Stimulated activated CD4-positive, alpha-beta T cell treated with anti-CD3 and anti-CD28 coated beads, TNF-alpha, amount 100 ng/mL, for 48 hours (primary cell): ENCODE data around the gene ELMO1.

Experiments
- DNase-seq, 3 donors: peaks; one replicate each; pipeline ENCODE4 v3.0.0-alpha.2; 2020; ENCODE audit warnings: low read depth in 3 of 3

The ELMO1 gene

DNA sequence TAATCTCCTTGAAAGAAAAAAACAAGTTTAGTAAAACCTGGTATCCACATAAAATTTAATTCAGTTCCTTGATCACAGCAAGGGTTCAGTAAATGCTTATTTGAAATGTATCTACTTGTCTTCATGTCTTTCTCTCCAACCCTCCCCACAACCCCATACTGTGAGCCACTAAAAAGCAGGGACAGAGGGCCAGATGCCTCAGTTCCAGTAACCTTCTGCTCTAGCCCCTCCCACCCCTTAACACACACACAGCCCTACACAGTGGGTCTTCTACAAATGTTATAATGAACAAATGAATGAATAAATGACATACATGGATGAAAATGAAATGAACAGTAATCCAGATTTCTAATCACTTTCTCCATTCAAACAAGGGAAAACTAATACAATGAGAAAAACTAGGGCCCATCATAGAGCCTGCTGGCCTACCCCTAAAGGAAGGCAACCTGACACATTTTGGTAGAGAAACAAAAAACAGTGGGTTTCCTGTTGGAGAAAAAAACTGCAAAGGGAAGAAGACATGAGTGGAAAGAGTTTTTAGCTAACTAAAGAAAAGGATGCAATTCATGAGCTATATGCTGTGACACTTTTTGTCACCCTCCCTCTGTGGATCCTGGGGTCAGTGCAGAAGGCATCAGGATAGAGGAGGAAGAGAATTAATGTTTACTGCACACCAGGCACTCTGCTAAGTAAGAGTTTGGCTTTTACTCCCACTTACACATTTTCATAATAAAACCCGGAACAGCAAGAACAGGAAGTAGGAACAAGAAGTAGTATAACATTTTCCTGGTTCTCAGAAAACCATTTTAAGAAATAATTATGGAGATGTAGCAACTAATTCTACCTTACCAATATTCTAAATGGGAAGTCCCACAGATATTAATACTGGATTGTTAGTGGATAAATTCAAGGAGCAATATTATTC, 38.1 kb downstream of the ELMO1 start:
- no peak for DNase-seq

DNA sequence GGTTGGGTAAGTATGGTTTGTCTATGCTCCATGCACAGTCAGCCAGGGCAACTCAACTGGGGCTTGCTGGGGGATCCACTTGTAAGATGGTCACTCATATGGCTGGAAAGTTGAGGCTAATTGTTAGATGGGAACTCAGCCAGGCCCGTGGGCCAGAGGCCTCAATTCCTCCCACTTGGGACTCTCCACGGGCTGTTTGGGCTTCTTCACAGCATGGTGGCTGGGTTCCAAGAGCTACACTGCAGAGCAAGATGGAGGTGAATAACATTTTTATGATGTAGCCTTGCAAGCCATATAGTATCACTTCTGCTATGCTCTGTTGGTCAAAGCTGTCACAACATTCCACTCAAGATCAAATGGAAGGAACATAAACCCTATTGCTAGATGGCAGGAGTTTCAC, 39.2 kb downstream of the ELMO1 start:
- DNase-seq = no peak

DNA sequence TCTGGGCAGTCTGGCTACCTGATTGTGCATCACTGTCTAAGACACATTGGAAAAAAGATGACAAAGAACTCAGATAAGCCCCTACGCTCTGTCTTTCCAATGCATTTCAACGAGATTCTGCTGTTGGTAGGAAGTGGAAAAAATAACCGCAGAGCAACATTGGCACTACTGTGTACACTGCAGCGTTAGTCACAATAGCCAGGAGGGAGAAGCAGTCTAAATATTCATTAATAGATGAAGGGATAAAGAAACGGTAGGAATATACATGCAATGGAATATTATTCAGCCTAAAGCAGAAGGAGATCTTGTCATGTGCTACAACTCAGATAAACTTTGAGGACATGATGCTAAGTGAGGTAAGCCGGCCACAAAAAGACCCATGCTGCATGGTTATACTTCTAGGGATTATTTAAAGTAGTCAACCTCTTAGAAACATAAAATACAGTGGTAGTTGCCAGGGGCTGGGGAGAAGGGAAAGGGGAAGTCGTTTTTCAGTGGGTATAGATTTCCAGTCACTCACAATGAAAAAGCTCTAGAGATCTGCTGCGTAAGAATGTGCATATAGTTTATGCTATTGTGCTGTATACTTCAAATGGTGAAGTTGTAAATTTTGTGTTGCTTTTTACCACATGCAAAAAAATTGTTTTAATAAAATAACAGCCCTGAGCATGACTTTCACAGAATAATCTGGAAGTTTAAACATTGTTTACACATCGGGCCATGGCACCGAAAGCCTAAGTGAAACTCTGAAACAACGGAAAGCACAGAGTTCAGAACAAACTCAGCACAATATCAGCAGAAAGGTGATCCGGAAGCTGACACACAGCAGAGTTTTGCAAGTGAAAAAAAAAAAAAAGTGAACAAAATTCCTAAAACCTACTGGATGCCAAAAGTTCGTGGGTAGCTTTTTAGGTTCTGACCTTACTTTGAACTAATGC, 40.1 kb downstream of the ELMO1 start:
- DNase-seq = no peak

DNA sequence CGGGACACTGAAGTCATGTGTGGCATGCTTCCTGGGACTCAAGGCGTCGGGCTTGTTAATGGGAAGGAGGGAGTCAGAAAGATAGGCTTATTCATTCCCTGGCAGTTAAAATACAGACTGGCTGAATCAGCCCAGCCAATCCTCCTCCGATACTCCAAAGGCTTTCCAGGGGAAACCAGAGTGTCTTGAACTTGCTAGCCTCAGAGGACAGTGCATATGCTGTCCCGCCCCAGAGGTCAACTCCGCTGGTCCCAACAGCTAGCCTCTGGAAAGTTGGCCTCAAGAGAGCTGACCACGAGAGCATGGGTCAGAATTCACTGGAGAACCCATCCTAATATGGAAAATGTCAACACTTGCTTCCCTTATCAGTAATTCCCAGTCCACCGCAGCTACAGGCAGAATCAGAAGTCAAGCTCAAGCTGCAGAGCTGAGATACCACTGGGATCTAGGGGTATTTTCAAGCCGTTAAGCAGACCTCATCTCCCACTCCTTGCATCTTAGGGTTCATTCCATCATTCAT, 43.0 kb downstream of the ELMO1 start:
- no peak for DNase-seq

DNA sequence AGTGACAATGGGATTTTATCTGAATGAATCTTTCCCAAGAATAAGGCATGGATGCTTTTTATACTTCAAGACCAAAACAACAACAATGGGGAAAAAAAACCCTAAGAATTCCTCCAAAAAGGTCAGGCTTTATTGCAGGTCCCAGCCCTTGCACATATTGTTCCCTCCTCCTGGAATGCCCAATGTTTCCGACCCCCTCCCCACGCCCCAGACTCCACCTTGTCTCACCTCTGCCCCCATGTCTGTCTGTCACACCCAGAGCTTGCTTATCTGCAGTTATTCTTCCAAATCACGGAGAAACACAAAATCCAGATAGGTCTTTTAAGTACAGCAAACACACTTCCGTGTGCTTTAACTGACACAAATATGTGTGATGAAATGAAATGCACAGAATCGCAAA, 43.5 kb downstream of the ELMO1 start:
- DNase-seq = no peak

DNA sequence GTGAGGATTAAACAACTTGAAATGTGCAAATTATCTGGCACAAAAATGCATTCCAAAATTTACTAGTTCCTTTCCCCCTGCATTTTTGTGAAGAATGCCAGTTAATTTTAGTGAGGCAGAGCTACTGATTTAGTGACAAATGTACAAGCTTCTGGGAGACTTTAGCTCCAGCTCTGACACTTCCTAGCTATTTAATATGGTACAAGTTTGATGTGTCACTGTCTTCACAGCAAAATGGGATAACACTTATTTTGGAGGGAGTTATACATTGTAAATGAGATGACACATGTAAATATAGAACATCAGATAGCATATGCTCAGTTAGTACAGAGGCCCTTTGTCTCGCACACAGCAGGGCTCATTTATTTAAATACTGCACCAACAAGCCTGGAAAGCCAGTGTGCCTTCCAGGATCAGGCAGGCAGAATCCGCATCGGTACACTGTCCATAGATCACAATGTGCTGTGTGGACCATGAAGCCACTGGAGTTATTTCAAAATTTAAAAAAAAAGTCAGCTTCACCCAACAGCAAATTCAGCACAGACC, 48.7 kb downstream of the ELMO1 start:
- DNase-seq = no peak

DNA sequence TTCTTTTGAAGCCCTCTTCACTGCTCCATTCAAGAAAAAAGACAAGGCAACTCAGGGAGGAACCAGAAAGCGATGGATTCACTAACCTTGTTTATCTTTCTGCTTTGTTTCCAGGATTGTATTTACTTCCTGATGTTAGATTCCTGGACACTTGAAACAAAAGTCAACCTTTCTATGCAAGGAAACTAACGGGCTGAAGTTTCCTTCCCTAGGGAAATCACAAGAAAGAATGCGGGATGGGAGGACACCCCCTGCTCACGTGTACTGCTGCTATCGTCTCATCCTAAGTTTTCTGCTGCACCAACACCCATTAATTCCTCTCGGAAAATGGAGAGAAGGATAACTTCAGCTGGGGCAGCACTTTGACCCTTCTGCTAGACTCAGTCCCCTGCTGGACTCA, 50.3 kb downstream of the ELMO1 start:
- DNase-seq = no peak

DNA sequence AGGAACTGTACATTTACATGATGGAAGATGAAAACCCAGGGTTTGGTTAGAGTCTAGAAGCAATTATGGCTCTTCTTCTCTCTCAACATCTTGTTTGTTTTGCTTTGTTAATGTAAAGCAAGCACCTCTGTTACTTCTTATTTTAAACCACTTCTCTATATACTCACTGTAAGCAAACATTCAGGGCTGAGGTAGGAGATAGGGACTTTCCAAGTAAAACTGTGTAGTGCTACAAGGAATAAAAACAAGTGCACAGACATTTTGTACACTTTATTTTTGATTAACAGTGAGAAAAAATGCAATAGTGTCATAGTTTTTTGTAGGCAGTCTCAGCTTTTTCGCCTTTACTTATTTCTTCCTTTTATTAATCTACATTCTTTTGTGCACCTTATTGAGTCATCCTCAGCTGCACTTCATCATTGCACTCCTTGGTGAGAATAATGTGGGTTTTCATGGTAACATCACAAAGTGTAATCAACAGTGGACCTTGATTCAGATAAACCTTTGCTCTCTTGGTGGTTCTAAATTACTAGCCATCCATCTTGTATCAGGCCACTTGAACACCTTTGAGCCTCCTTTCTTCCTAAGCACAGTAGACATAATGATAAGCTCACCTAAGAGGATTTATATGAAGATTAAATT, 52.9 kb downstream of the ELMO1 start:
- no peak for DNase-seq

DNA sequence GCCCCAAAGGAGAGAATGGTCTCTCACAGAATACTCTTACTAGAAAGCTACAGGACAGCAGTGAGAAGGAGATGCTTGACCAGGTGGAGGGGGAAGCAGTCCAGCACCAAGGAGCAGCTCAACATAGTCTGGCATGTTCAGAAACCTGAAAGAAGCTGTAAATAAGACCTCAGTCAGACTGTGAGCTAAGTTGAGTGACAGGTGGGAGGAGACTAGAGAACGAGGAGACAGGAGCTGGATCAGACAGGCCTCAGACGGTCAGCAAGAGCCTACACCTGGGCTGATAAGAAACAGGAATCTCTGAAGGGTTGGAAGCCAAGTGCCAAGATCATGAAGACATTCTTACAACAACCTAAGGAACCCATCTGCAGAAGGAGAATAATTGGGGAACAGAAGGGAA, 54.5 kb downstream of the ELMO1 start:
- DNase-seq = no peak

DNA sequence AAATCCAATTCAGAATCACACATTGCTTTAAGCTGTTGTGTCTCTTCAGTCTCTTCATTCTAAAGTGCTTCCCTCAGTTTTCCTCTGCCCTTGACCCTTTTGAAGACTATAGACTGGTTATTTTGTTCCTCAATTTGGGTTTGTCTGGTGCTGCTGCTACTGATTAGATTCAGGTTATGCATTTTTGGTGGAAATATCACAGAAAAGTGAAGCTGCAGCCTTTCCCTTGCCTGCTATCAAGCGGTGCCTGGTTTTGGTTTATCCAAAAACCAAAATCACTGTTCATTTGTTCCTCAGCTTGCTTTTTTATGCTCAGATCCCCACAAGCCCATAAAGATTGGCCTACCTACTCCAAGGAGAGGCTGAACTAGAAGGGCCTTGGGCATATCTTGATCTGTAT, 55.2 kb downstream of the ELMO1 start:
- no peak for DNase-seq

DNA sequence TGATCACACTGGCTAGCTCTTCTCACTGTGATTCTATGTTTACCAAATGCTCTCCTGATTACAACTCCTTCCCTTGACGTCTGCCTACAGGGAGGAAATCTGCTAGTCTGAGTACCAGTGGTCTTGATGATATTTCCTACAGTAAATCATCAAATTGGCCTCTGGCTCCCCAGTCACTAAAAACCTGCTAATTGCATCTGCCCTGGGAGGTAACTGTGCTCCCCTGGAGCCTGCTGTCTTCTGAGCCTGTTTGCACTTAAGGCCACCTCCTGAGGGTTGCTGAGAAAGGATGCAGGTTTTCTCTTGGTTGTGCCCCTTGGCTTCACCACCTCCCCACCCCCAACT, 56.0 kb downstream of the ELMO1 start:
- no peak for DNase-seq

DNA sequence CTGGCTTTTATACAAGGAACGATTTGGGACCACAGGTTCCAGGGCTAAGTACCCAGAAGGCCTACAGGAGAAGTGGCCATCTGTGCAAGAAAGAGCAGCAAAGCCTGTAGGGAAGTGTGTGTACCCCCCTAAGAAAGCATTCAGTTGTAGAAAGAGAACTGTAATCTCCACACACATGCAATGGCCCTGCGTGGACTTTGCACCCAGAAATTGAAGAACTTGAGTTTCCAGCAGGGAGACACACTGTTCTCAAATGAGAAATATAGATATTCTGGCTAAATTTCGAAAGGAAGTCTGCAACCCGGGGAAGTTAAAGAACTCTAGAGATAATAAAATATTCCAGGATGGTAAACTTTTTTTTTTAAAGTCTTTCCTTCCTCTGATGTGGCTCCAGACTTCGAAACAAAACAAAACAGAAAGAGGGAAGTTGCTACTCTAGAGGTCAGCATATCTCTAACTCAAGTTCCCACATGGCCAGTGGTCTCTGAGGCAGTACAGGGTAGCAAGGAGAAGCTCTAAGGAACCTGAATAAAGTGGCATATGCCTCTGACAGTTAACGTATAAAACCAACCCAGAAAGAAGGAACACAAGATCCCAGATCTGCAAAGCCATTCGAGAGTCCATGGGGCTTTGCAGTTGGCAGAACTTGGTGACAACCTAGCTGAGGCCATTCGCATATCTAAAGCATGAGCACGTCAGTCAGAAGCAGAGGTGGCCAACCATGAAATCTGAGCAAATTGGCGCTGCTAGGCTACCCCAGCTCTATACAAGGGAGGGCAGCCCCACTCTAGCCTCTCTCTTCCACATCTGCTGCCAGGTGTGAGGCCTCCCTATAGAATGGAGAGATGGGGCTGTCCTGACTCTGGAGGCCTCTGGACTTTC, 56.6 kb downstream of the ELMO1 start:
- no peak for DNase-seq

DNA sequence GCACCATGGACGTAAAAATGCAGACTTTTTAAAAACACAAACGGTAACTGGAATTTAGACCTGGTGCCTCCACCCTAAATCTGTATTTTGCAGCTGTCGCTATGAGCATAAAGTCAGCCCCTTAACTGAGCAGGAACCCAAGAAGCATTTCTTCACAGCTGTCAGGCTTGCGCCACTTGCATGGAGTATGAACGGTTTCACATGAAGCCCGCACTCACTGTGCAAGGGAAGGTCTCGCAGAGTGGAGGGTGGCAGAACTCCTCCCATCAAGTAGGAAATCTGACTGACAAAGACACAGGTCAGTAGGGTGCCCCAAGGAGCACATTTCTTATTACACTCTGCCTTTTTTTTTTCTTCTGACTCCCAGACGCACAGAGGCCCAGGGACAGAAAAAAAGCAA, 58.5 kb downstream of the ELMO1 start:
- DNase-seq = no peak

DNA sequence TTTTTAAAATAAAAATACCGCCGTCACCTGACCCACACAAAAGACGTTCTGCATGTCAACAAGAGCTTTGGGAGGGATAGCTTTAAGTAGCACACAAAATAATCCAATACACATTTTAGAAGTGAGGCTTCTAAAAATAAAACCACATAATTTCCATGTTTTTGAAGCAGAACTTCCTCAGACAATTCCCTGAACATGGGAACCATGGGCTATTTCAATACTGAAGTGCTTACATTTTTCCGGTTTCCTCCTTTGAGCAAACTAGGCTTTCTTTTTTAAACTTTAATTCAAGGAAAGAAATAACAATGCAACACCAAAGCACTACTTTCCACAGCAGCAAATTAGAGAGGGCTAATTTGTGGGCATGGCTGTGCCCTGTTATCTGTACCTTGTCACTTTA, 59.9 kb downstream of the ELMO1 start:
- DNase-seq = no peak

DNA sequence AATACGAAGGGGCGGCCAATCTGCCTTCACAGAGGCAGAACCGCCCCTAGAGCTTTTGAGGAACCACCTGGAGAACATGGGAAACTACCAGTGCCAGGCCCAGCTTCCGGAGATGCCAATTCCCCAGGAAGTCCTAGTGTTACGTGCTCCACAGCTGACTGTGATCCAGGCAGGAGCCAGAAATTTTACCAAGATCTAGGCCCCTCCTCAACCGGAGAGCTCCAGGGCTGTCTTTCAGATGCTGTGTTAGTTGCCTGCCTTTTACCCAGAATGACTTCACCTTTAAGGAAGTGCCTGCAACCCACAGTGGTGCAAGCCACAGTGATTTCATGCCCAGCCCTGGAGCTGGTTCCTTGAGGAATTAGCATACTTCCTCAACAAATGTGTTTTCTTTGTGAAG, 62.9 kb downstream of the ELMO1 start:
- no peak for DNase-seq

DNA sequence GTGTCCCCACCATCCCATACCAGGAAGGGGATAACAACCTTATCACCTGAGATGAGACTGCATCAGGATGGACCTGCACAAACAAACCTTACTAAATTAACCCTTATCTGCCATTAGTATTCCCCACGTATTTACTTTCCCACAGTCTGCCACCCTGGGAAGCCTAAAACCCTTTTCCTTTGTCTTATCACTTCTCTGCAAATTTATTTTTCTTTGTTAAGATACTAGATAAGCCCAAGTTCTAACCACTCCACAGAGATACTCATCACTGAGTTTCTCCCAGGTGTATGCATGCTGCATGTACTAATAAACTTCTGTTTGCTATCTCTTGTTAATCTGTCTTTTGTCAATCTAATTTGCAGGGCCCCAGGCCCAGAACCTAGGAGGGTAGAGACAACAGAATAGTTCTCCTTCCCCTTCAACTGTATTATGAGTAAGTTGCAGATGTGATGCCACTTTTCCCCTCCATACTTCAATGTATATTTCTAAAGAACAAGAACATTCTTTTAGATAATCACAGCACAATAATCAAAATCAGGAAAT, 66.0 kb downstream of the ELMO1 start:
- no peak for DNase-seq

DNA sequence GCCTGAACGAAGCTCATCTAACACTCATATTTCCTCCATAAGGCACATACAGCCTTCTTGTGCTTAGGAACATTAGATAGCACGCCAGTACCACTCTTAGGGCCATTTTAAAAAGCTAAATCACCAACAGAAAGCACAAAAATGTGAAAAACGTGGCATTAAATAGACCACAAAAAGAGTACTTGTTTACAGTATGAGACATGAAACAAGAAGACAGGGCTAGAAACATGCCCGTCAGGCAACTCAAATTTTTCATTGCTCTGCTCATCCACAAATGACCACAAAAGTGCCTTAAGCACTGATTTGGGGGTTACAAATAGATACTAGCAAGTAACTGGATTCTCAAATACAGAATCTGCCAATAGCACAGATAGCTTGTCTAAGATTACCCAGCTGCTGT, 67.8 kb downstream of the ELMO1 start:
- DNase-seq = no peak

DNA sequence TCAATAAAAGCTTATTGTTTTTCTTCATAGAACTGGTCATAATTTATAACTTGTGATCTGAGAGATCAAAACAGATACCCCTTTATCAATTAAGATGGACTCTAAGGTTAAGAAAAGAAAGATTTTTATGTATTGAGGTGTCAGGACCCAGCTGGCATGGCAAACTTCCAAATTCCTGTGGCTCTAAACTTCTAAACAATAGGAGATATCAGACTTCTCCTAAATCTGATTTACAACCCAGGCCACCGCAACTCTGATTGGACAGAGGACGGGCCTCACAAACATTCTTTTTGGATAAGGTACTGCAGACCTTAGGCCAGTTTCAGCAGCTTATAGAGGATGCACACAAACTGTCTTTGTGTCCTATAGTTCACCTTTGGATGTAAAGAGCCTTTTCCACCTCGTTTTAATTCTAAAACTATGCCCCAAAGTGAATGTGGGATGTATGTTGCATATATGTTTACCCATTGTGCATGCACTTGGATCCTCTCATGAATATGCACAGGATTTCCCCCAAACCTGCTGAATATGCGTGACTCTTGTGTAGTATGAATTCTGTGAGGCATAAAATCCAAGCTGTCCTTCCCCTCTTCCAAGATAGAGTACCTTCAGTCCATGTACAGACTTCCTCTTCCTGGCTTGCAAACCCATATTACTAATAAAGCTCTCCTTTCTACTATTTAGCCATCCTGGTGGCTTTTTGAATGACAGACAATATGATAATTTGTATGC, 69.0 kb downstream of the ELMO1 start:
- DNase-seq = no peak

DNA sequence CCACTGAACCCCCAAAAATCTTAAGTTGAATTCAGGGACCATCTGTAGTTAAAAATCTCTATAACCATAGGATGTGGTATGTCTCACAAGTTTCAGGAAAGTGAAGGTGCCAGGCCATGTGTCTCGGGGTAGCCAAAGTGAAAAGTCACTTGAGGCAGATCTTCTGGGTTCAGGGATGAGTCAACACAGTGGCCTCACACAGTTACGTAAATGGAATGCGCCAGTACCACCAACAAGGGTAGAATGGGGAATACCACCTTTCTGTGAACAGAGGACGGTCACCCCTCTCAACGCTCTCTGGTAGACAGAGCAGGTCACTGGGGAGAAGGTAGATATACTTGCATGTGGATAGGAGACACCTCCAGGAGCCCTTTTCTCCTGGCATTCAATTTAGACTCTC, 71.4 kb downstream of the ELMO1 start:
- no peak for DNase-seq

DNA sequence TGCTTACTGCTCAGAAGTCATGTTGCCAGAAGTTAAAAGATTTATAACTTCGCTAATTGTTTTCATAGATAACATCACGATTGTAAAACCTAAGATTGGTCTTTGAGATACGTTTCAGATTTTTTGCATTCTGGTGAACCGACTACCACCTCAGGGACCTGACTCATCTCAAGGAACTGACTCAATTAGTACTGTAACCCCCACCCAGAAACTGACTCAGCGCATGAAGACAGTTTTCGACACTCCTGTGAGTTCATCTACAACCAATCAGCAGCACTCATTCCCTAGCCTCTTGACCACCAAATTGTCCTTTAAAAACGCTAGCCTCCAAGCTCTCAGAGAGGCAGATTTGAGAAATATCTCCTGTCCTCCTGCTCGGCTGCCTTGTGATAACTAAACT, 72.3 kb downstream of the ELMO1 start:
- peak in 1 of 3 donors; percentile 42 for DNase-seq
